Thymus (tissue), 14 donors: ENCODE data around the gene LIMS2. TPM values are rescaled to one million over a fixed set of nuclear protein-coding genes. Genes with fewer than 3 reads are reported as not detected.

Experiments
- DNase-seq, 9 donors: peaks; one replicate each; pipeline ENCODE4 v3.0.0-alpha.2; 2013; ENCODE audit warnings: low spot score in 9 of 9, low read depth in 6 of 9, missing footprints in 1 of 9
- H3K27ac ChIP-seq, 2 donors: one replicate each; pipeline ENCODE4 v1.5.1; 2013; ENCODE audit warnings: control low read depth in 1 of 2, low read depth in 1 of 2, low read length in 1 of 2, mild to moderate bottlenecking in 1 of 2, moderate library complexity in 1 of 2
- H3K27me3 ChIP-seq, 2 donors: one replicate each; pipeline ENCODE4 v1.5.1; 2013; ENCODE audit warnings: low read length in 1 of 2; ENCODE audit not compliant: control insufficient read depth in 2 of 2, insufficient read depth in 1 of 2
- H3K36me3 ChIP-seq, 2 donors: one replicate each; pipeline ENCODE4 v1.5.1; 2013; ENCODE audit warnings: low read length in 1 of 2, mild to moderate bottlenecking in 1 of 2, moderate library complexity in 1 of 2; ENCODE audit not compliant: control insufficient read depth in 2 of 2, insufficient read depth in 2 of 2
- H3K4me1 ChIP-seq, 2 donors: one replicate each; pipeline ENCODE4 v1.5.1; 2013; ENCODE audit warnings: low read length in 2 of 2; ENCODE audit not compliant: control insufficient read depth in 2 of 2, insufficient read depth in 2 of 2
- H3K4me3 ChIP-seq, 2 donors: one replicate each; pipeline ENCODE4 v1.5.1; 2013; ENCODE audit warnings: low read length in 2 of 2, control low read depth in 1 of 2, mild to moderate bottlenecking in 1 of 2
- H3K9me3 ChIP-seq, 2 donors: one replicate each; pipeline ENCODE4 v1.5.1; 2013; ENCODE audit warnings: low read length in 1 of 2, mild to moderate bottlenecking in 1 of 2; ENCODE audit not compliant: control insufficient read depth in 2 of 2, insufficient read depth in 1 of 2
- WGBS: extraction: QIAGEN DNeasy Blood & Tissue Kit; methylation state at CpG from one replicate; pipeline ENCODE4 v1.1.7; 2013; 5-methylcytosine and 5-hydroxymethylcytosine counted together
- long read RNA-seq, 10 donors: transcript quantifications; one replicate each; lab custom pipeline, GENCODE V29; 2026
- polyA plus RNA-seq: library from polyadenylated mRNA; stranded (reverse); fragments of 200-250 nt; gene quantifications from one replicate; pipeline ENCODE4 v1.2.3, GENCODE V29; 2013
- total RNA-seq: library from RNA; stranded (reverse); fragments of 120-200 nt; gene quantifications from one replicate; pipeline ENCODE4 v1.2.4, GENCODE V29; 2013
- donor health status: healthy.

Gene LIMS2, protein sequence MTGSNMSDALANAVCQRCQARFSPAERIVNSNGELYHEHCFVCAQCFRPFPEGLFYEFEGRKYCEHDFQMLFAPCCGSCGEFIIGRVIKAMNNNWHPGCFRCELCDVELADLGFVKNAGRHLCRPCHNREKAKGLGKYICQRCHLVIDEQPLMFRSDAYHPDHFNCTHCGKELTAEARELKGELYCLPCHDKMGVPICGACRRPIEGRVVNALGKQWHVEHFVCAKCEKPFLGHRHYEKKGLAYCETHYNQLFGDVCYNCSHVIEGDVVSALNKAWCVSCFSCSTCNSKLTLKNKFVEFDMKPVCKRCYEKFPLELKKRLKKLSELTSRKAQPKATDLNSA
- total RNA-seq: 8.7 TPM
- 45.1 TPM for polyA plus RNA-seq
- long read RNA-seq, donor 1: 0 reads
- long read RNA-seq, donor 2, partial matches to known transcripts: 51 of 58 reads
- long read RNA-seq, donor 2, other reads (novel, unspliced or antisense): 5 of 58 reads
- long read RNA-seq, donor 3, partial matches to known transcripts: 14 of 15 reads
- long read RNA-seq, donor 3, other reads (novel, unspliced or antisense): 0 of 15 reads
- long read RNA-seq, donor 4, partial matches to known transcripts: 6 of 7 reads
- long read RNA-seq, donor 4, other reads (novel, unspliced or antisense): 0 of 7 reads
- long read RNA-seq, donor 5, partial matches to known transcripts: 13 of 17 reads
- long read RNA-seq, donor 5, other reads (novel, unspliced or antisense): 0 of 17 reads
- long read RNA-seq, donor 6, partial matches to known transcripts: 17 of 18 reads
- long read RNA-seq, donor 6, other reads (novel, unspliced or antisense): 0 of 18 reads
- long read RNA-seq, donor 7, partial matches to known transcripts: 9 of 13 reads
- long read RNA-seq, donor 7, other reads (novel, unspliced or antisense): 0 of 13 reads
- long read RNA-seq, donor 8, partial matches to known transcripts: 14 of 16 reads
- long read RNA-seq, donor 8, other reads (novel, unspliced or antisense): 0 of 16 reads
- long read RNA-seq, donor 9, partial matches to known transcripts: 6 of 6 reads
- long read RNA-seq, donor 9, other reads (novel, unspliced or antisense): 0 of 6 reads
- long read RNA-seq, donor 10, partial matches to known transcripts: 6 of 8 reads
- long read RNA-seq, donor 10, other reads (novel, unspliced or antisense): 0 of 8 reads

- no peak for DNase-seq
- no peaks in the 10 kb centered on the region for H3K9me3 ChIP-seq
- H3K4me3 ChIP-seq: peak within 1 kb of the TSS in 1 of 2 donors; percentile 48
- H3K36me3 ChIP-seq: no peaks in the 10 kb centered on the region
- H3K27me3 ChIP-seq: peaks cover 29 to 86% of the 10 kb centered on the region in 2 donors
- H3K27ac ChIP-seq: no peak within 1 kb of the TSS
- peaks cover 2 to 18% of the 10 kb centered on the region in 2 donors for H3K4me1 ChIP-seq
- 12% methylated on average over 56 of the region's 56 CpGs for WGBS
Measured at GRCh38 chr2:127675331-127676261, at the start of gene LIMS2. Gene LIMS2, minus strand, starts transcription at chr2:127675530. Its CDS starts 506 bp downstream, at chr2:127675024.

GRCh38 chr2:127722807-127723206 lies 47.5 kb upstream of the LIMS2 start:
- 97% methylated on average over 3 of the region's 3 CpGs for WGBS
- DNase-seq: no peak
- Histone ChIP-seq H3K4me1 (no peaks in the 10 kb centered on the region), H3K27ac (no peak overlapping the region), H3K9me3 (no peaks in the 10 kb centered on the region), H3K36me3 (peaks cover 48 to 67% of the 10 kb centered on the region in 2 donors), H3K27me3 (no peaks in the 10 kb centered on the region), H3K4me3 (no peak overlapping the region)

DNA sequence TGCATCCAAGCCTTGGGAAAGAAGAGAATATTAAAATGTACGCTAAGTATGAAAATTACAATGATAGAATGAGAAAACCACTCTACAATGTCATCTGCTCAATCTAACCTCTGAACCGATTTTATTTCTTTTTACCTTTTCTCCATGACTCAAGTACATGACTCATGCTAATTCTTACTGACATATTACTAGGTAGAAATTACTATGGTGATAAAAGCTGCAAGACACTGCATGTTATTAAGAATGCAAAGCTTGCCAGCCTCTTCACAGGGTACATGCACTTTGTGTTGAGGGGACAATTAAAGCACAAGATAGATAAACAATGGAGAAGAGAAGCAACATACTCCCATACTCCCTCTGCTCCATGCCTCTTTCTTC lies 46.6 kb upstream of the LIMS2 start:
- Histone ChIP-seq H3K27ac (no peak overlapping the region), H3K9me3 (no peaks in the 10 kb centered on the region), H3K4me1 (no peaks in the 10 kb centered on the region), H3K27me3 (no peaks in the 10 kb centered on the region), H3K36me3 (peaks cover 48 to 69% of the 10 kb centered on the region in 2 donors), H3K4me3 (no peak overlapping the region)
- DNase-seq: no peak
- WGBS: 96% methylated on average over 2 of the region's 2 CpGs

DNA sequence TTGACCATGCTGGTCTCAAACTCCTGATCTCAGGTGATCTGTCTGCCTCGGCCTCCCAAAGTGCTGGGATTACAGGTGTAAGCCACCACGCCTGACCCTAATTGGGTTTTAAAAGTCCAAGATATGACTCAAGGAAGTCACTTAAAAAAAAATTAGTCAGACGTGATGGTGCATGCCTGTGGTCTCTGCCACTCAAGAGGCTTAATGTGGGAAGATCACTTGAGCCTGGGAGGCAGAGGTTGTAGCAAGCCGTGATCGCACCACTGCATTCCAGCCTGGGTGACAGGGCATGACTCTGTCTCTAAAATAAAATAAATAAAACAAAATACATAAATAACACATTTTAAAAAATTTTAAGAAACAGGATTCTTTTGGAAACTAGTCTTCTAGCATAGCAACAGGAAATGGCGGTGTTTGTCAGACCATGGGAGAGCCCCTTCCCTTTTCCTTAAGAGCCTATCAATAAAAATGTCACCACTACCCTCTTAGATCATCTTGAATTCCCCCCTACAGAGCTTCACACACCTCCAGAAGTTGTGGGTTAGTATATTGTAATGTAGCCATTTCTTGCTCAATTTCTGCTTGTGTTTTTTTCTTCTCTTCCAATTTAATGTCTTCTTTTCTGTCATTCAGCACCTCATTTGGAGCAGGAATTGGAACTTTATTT lies 46.1 kb upstream of the LIMS2 start:
- DNase-seq: no peak
- no peak overlapping the region for H3K27ac ChIP-seq
- no peaks in the 10 kb centered on the region for H3K27me3 ChIP-seq
- no peaks in the 10 kb centered on the region for H3K4me1 ChIP-seq
- peaks cover 53 to 74% of the 10 kb centered on the region in 2 donors for H3K36me3 ChIP-seq
- 97% methylated on average over 6 of the region's 6 CpGs for WGBS
- H3K9me3 ChIP-seq: no peaks in the 10 kb centered on the region
- H3K4me3 ChIP-seq: no peak overlapping the region

GRCh38 chr2:127719301-127720218 lies 44.2 kb upstream of the LIMS2 start:
- WGBS: 99% methylated on average over 13 of the region's 13 CpGs
- DNase-seq: no peak
- peaks cover 58 to 76% of the 10 kb centered on the region in 2 donors for H3K36me3 ChIP-seq

DNA sequence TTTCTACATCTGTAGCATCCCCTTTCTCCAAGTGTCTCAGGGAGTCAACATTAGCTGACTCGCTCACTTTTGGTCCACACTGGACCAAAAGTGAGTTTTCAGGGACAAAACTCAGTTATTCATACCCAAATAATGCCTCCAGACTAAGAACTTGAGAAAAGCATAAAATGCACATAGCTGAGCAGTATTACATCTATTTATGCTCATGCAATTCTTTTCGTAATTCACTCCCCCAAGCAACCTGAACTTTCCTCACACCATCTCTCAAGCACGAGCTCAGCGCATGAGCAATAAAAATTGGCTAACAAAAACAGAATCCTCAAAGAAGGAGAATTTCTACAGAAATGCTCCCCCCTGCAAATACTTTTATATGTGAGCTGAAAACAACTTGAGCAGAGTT lies 42.9 kb upstream of the LIMS2 start:
- no peaks in the 10 kb centered on the region for H3K9me3 ChIP-seq
- H3K27me3 ChIP-seq: no peaks in the 10 kb centered on the region
- H3K4me3 ChIP-seq: no peak overlapping the region
- 98% methylated on average over 4 of the region's 4 CpGs for WGBS
- H3K4me1 ChIP-seq: no peaks in the 10 kb centered on the region
- peaks cover 59 to 76% of the 10 kb centered on the region in 2 donors for H3K36me3 ChIP-seq
- no peak for DNase-seq
- no peak overlapping the region for H3K27ac ChIP-seq

More at GRCh38 chr2:127719301-127720218, 44.2 kb upstream of the LIMS2 start:
- Histone ChIP-seq H3K4me3 (no peak overlapping the region), H3K9me3 (no peaks in the 10 kb centered on the region), H3K27ac (no peak overlapping the region), H3K4me1 (no peaks in the 10 kb centered on the region), H3K27me3 (no peaks in the 10 kb centered on the region)

- H3K27me3 ChIP-seq: no peaks in the 10 kb centered on the region
- no peaks in the 10 kb centered on the region for H3K9me3 ChIP-seq
- H3K4me3 ChIP-seq: no peak overlapping the region
- 98% methylated on average over 14 of the region's 14 CpGs for WGBS
- peaks cover 48 to 60% of the 10 kb centered on the region in 2 donors for H3K36me3 ChIP-seq
- DNase-seq: no peak
- H3K27ac ChIP-seq: no peak overlapping the region
- no peaks in the 10 kb centered on the region for H3K4me1 ChIP-seq
Measured at GRCh38 chr2:127715778-127716449, 40.6 kb upstream of the LIMS2 start.
